MCF 10A (cell line): ENCODE measurements around the gene WFDC8. TPM values are rescaled to one million over a fixed set of nuclear protein-coding genes. Genes with fewer than 3 reads are reported as not detected.

Experiments
- BruUV-seq: library from RNA; stranded (reverse); fragments of 400-500 nt; replicated peaks from 2 replicates; lab custom pipeline; 2021; lab: Mats Ljungman, UMichigan
- CTCF ChIA-PET: fragments of 300-600 bp; sonication (Branson Sonifier 250); formaldehyde crosslinking; extraction: SDS; loops from one replicate; lab custom pipeline; 2021; ENCODE audit warnings: antibody characterized with exemption, inconsistent platforms; lab: Yijun Ruan, JAX
- POLR2A ChIA-PET: fragments of 300-600, 350-650 bp; sonication (Branson Sonifier 250); formaldehyde crosslinking; extraction: SDS; loops from one replicate; lab custom pipeline; 2020; ENCODE audit warnings: antibody characterized with exemption, inconsistent platforms; lab: Yijun Ruan, JAX
- DNase-seq: peaks from one replicate; pipeline ENCODE4 v3.0.0-alpha.2; 2018; ENCODE audit not compliant: unreplicated experiment
- H3K27ac Mint-ChIP-seq: one replicate; pipeline ENCODE4 v1.8.0; 2022; ENCODE audit warnings: mild to moderate bottlenecking, low read depth, mixed read lengths; ENCODE audit not compliant: unreplicated experiment
- H3K27me3 Mint-ChIP-seq: one replicate; pipeline ENCODE4 v1.8.0; 2022; ENCODE audit warnings: mixed read lengths; ENCODE audit not compliant: insufficient read depth, unreplicated experiment
- H3K36me3 Mint-ChIP-seq: one replicate; pipeline ENCODE4 v1.8.0; 2022; ENCODE audit warnings: mild to moderate bottlenecking, moderate library complexity, mixed read lengths; ENCODE audit not compliant: insufficient read depth, unreplicated experiment
- H3K4me1 Mint-ChIP-seq: one replicate; pipeline ENCODE4 v1.8.0; 2022; ENCODE audit warnings: mixed read lengths; ENCODE audit not compliant: insufficient read depth, unreplicated experiment
- H3K4me3 Mint-ChIP-seq: one replicate; pipeline ENCODE4 v1.8.0; 2022; ENCODE audit warnings: mild to moderate bottlenecking, moderate library complexity, mixed read lengths; ENCODE audit not compliant: unreplicated experiment
- H3K9me3 Mint-ChIP-seq: one replicate; pipeline ENCODE4 v1.8.0; 2022; ENCODE audit warnings: mixed read lengths; ENCODE audit not compliant: unreplicated experiment
- intact Hi-C: fragments of 100-400 bp; cut with micrococcal nuclease; formaldehyde crosslinking; loops from 2 replicates; pipeline ENCODE4 v1.14.1; 2022
- total RNA-seq: library from RNA; stranded (reverse); gene quantifications from 2 replicates; pipeline ENCODE4 v1.2.3, GENCODE V29; 2022
- TF ChIP-seq, protein P1 (sequence below): fragments of 200-600 bp; IDR thresholded peaks from one replicate; pipeline ENCODE4 v1.8.0; 2022; ENCODE audit warnings: antibody characterized with exemption, mild to moderate bottlenecking; ENCODE audit not compliant: unreplicated experiment

WFDC8 gene
- total RNA-seq, 1 experiment from 2014 or later = not detected

DNA sequence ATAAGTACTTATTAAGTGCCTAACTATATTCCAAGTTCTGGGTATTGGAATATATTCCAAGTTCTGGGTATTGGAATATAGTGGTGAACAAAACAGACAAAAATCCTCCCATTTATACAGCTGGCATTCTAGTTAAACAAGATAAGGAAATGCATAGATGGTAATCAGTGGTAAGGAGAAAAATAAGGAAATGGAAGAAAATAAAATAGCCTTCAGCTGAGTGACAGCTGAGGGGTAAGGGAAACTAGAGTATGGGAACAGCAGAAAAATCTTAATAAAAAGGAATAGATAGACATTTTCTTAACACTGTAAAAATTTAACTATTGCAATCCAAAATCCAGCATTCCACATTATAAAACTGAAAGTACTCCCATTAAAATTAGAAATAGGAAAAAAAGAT lies 33.2 kb upstream of the WFDC8 start:
- ChIA-PET CTCF (no interaction called here), POLR2A (interaction anchor here (0.6 kb wide), 1 partner anchor 88 kb away, joined by 5 read pairs; no protein-coding TSS in a partner anchor)
- Mint-ChIP-seq H3K4me1 (peaks cover 11% of the 10 kb centered on the region), H3K27me3 (no peaks in the 10 kb centered on the region), H3K9me3 (no peaks in the 10 kb centered on the region), H3K4me3 (no peak overlapping the region), H3K27ac (no peak overlapping the region), H3K36me3 (no peaks in the 10 kb centered on the region)
- TF ChIP-seq, protein P1, sequence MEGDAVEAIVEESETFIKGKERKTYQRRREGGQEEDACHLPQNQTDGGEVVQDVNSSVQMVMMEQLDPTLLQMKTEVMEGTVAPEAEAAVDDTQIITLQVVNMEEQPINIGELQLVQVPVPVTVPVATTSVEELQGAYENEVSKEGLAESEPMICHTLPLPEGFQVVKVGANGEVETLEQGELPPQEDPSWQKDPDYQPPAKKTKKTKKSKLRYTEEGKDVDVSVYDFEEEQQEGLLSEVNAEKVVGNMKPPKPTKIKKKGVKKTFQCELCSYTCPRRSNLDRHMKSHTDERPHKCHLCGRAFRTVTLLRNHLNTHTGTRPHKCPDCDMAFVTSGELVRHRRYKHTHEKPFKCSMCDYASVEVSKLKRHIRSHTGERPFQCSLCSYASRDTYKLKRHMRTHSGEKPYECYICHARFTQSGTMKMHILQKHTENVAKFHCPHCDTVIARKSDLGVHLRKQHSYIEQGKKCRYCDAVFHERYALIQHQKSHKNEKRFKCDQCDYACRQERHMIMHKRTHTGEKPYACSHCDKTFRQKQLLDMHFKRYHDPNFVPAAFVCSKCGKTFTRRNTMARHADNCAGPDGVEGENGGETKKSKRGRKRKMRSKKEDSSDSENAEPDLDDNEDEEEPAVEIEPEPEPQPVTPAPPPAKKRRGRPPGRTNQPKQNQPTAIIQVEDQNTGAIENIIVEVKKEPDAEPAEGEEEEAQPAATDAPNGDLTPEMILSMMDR = no peak
- DNase-seq = no peak
- intact Hi-C loops = no loop called here
- no TSS peak for BruUV-seq

DNA sequence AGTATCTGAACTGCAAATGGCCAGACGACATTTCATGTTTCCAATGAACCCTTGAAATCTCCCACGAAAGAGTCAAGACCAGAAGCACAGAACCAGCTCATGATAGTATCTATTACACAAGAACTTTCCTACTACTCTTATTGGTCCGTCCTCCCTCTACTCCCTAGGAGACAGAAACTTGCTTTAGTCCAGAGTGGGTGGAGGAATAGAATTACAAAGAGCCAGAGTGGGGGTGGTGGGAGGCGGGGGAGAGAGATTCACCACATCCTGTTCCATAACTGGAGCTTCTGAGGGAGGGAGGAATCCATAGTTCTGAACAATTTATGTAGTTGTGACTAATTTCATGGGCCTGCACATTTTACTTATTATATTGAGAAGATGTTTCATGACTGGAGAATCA lies 32.0 kb upstream of the WFDC8 start:
- Mint-ChIP-seq H3K4me1 (peaks cover 11% of the 10 kb centered on the region), H3K27ac (no peak overlapping the region), H3K9me3 (no peaks in the 10 kb centered on the region), H3K4me3 (no peak overlapping the region), H3K27me3 (no peaks in the 10 kb centered on the region), H3K36me3 (no peaks in the 10 kb centered on the region)
- peak; percentile 86 for DNase-seq
- no TSS peak for BruUV-seq
- TF ChIP-seq, protein P1 = no peak
- ChIA-PET POLR2A (interaction anchor here (0.6 to 0.9 kb wide), 4 partner anchors 18 to 362 kb away, joined by 3 to 4 read pairs (median 4); no protein-coding TSS in a partner anchor), CTCF (interaction anchor here (0.5 to 1.2 kb wide), 5 partner anchors 18 to 477 kb away, joined by 3 to 6 read pairs (median 3); no protein-coding TSS in a partner anchor)
- intact Hi-C loops = no loop called here

DNA sequence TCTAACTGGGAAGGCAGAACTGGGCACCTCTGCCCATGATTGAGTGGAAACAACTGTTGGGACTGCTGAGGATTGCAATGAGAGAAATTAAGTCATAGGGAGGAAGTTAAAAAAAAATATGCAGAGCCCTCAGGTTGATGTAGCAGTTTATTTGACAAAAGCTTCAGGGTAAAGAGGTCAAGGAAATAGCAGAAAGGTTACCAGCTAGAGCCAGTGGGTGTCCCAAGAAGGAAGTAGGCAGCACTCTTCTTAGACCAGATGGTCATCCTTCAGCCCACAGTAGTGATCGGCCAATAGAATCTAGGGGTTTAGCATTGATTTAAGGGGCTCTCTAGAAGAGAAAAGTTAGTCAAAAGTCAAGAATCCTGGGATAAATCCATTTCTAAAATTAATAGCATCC lies 28.7 kb upstream of the WFDC8 start:
- no TSS peak for BruUV-seq
- Mint-ChIP-seq H3K27ac (no peak overlapping the region), H3K36me3 (no peaks in the 10 kb centered on the region), H3K27me3 (peaks cover 18% of the 10 kb centered on the region), H3K4me1 (peaks cover 11% of the 10 kb centered on the region), H3K9me3 (no peaks in the 10 kb centered on the region), H3K4me3 (no peak overlapping the region)
- TF ChIP-seq, protein P1 = no peak
- intact Hi-C loops = no loop called here
- CTCF ChIA-PET = no interaction called here
- POLR2A ChIA-PET = no interaction called here
- no peak for DNase-seq

DNA sequence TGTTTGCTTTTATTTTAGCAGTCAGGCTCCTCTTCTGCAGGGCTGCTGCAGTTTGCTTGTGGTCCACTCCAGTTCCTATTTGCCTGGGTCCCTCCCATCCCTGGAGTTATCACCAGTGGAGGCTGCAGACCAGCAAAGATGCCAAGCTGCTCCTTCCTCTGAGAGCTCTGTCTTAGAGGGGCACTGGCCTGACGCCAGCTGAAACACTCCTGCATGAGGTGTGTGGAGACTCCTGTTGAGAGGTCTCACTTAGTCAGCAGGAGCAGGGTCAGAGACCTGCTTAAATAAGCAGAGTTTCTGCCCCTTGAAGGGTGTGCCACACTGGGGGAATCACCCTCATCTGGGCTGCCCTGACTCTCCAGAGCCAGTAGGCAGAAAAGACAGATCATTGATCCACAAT lies 16.2 kb upstream of the WFDC8 start:
- H3K9me3 Mint-ChIP-seq = peaks cover 8% of the 10 kb centered on the region
- TF ChIP-seq, protein P1 = no peak
- no peak for DNase-seq
- H3K4me1 Mint-ChIP-seq = no peaks in the 10 kb centered on the region
- CTCF ChIA-PET = interaction anchor here (0.5 to 3.8 kb wide), 4 partner anchors 160 to 484 kb away, joined by 3 to 54 read pairs (median 4); partner anchors contain the start of gene SLPI
- H3K27ac Mint-ChIP-seq = no peak overlapping the region
- no TSS peak for BruUV-seq
- POLR2A ChIA-PET = interaction anchor here (0.6 kb wide), 1 partner anchor 340 kb away, joined by 3 read pairs; no protein-coding TSS in a partner anchor
- intact Hi-C loops = no loop called here
- peaks cover 47% of the 10 kb centered on the region for H3K27me3 Mint-ChIP-seq
- H3K36me3 Mint-ChIP-seq = no peaks in the 10 kb centered on the region
- H3K4me3 Mint-ChIP-seq = no peak overlapping the region
